ENCODE measurements around the gene SHC4.
"Not testable (repeated sequence)": the region's sequence is repeated elsewhere in the genome, so short reads cannot be mapped to it uniquely, and the experiment has no call there.

SHC4 gene

GRCh38 chr15:48963524-48964113 lies at the start of gene SHC4:
SHC4 (minus strand) TSS chr15:48963919; CDS start chr15:48963015, 904 bp downstream.
- no peak for DNase-seq (ENCODE audit: low read depth)

GRCh38 chr15:48999314-48999713 lies 35.6 kb upstream of the SHC4 start:
- DNase-seq (ENCODE audit: low read depth), result no peak

- DNase-seq (ENCODE audit: low read depth), result no peak
These were observed 32.6 kb upstream of the SHC4 start for GRCh38 chr15:48996276-48996675.

GRCh38 chr15:48993380-48993779 lies 29.7 kb upstream of the SHC4 start:
- DNase-seq (ENCODE audit: low read depth), result no peak

GRCh38 chr15:48992545-48992944 lies 28.8 kb upstream of the SHC4 start:
- DNase-seq (ENCODE audit: low read depth), result no peak

GRCh38 chr15:48992096-48992495 lies 28.4 kb upstream of the SHC4 start:
- DNase-seq (ENCODE audit: low read depth), result no peak

GRCh38 chr15:48989170-48989569 lies 25.5 kb upstream of the SHC4 start:
- DNase-seq (ENCODE audit: low read depth), result no peak

- no peak for DNase-seq (ENCODE audit: low read depth)
These were observed 23.4 kb upstream of the SHC4 start for GRCh38 chr15:48987142-48987541.

- no peak for DNase-seq (ENCODE audit: low read depth)
These were observed 22.5 kb upstream of the SHC4 start for GRCh38 chr15:48986240-48986639.

- no peak for DNase-seq (ENCODE audit: low read depth)
These were observed 21.8 kb upstream of the SHC4 start for GRCh38 chr15:48985516-48985915.

GRCh38 chr15:48984811-48985352 lies 21.2 kb upstream of the SHC4 start:
- peak; percentile 47 for DNase-seq (ENCODE audit: low read depth)

- no peak for DNase-seq (ENCODE audit: low read depth)
These were observed 20.4 kb upstream of the SHC4 start for GRCh38 chr15:48984021-48984710.

GRCh38 chr15:48983300-48983699 lies 19.6 kb upstream of the SHC4 start:
- no peak for DNase-seq (ENCODE audit: low read depth)

GRCh38 chr15:48981941-48982340 lies 18.2 kb upstream of the SHC4 start:
- no peak for DNase-seq (ENCODE audit: low read depth)

- DNase-seq (ENCODE audit: low read depth), result no peak
These were observed 14.9 kb upstream of the SHC4 start for GRCh38 chr15:48978638-48979037.

- DNase-seq (ENCODE audit: low read depth), result no peak
These were observed 12.8 kb upstream of the SHC4 start for GRCh38 chr15:48976444-48977088.

GRCh38 chr15:48975472-48976419 lies 12.0 kb upstream of the SHC4 start:
- no peak for DNase-seq (ENCODE audit: low read depth)

GRCh38 chr15:48974882-48975281 lies 11.2 kb upstream of the SHC4 start:
- no peak for DNase-seq (ENCODE audit: low read depth)

- no peak for DNase-seq (ENCODE audit: low read depth)
These were observed 9.2 kb upstream of the SHC4 start for GRCh38 chr15:48972750-48973503.

GRCh38 chr15:48970926-48971325 lies 7.2 kb upstream of the SHC4 start:
- DNase-seq (ENCODE audit: low read depth), result not testable (repeated sequence)

GRCh38 chr15:48968066-48968465 lies 4.3 kb upstream of the SHC4 start:
- no peak for DNase-seq (ENCODE audit: low read depth)

Measured in GM04503 (cell line).